ENCODE data around the gene EFNA1. TPM values are rescaled to one million over a fixed set of nuclear protein-coding genes. Genes with fewer than 3 reads are reported as not detected.

The EFNA1 gene
- total RNA-seq, 1 experiment from 2014 or later = 6.5 TPM

GRCh38 chr1:155135415-155136028 is 7.8 kb downstream of the EFNA1 start, which contains the start of gene SLC50A1 (continued):
- TF ChIP-seq, protein P1, sequence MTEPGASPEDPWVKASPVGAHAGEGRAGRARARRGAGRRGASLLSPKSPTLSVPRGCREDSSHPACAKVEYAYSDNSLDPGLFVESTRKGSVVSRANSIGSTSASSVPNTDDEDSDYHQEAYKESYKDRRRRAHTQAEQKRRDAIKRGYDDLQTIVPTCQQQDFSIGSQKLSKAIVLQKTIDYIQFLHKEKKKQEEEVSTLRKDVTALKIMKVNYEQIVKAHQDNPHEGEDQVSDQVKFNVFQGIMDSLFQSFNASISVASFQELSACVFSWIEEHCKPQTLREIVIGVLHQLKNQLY (CRISPR knock-in tag; IDR thresholded peaks at IDR 0.05) = no peak

DNA sequence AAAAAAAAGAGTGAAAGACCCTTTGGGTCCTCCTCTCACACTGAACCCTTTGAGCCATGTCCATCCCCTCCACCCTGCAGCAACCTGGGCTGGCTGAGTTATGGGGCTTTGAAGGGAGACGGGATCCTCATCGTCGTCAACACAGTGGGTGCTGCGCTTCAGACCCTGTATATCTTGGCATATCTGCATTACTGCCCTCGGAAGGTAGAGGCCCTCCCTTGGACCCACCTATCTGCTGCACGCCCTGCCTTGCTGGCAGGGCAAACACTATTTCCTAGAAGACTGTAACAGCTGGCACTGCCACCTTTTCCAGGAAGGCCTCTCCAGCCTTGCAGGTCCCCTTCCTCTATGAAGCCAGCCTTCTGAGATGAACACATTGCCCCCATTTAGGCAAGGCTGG is 9.1 kb downstream of the EFNA1 start:
- POLR2A ChIA-PET = interaction anchor here (1.1 to 1.3 kb wide), 2 partner anchors 31 to 45 kb away, joined by 3 to 4 read pairs; no protein-coding TSS in a partner anchor
- no peak for DNase-seq (ENCODE audit: low spot score)
- CTCF ChIA-PET = interaction anchor here (1.2 to 4.5 kb wide), 7 partner anchors 9 to 75 kb away, joined by 3 to 66 read pairs (median 13); partner anchors contain the start of genes KRTCAP2 and TRIM46
- Mint-ChIP-seq H3K27me3 (ENCODE audit: low read depth) (peaks cover 11% of the 10 kb centered on the region), H3K9me3 (no peaks in the 10 kb centered on the region), H3K4me1 (peaks cover 15% of the 10 kb centered on the region), H3K4me3 (peak overlapping the region; percentile 96), H3K27ac (peak overlapping the region; percentile 79), H3K36me3 (peaks cover 17% of the 10 kb centered on the region)
- no peak for ATAC-seq
- no peak for TF ChIP-seq ZMAT4 (CRISPR knock-in tag; IDR thresholded peaks at IDR 0.05)
- TF ChIP-seq, protein P2, sequence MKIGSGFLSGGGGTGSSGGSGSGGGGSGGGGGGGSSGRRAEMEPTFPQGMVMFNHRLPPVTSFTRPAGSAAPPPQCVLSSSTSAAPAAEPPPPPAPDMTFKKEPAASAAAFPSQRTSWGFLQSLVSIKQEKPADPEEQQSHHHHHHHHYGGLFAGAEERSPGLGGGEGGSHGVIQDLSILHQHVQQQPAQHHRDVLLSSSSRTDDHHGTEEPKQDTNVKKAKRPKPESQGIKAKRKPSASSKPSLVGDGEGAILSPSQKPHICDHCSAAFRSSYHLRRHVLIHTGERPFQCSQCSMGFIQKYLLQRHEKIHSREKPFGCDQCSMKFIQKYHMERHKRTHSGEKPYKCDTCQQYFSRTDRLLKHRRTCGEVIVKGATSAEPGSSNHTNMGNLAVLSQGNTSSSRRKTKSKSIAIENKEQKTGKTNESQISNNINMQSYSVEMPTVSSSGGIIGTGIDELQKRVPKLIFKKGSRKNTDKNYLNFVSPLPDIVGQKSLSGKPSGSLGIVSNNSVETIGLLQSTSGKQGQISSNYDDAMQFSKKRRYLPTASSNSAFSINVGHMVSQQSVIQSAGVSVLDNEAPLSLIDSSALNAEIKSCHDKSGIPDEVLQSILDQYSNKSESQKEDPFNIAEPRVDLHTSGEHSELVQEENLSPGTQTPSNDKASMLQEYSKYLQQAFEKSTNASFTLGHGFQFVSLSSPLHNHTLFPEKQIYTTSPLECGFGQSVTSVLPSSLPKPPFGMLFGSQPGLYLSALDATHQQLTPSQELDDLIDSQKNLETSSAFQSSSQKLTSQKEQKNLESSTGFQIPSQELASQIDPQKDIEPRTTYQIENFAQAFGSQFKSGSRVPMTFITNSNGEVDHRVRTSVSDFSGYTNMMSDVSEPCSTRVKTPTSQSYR (CRISPR knock-in tag; IDR thresholded peaks at IDR 0.05) = no peak
- TF ChIP-seq, protein P3, sequence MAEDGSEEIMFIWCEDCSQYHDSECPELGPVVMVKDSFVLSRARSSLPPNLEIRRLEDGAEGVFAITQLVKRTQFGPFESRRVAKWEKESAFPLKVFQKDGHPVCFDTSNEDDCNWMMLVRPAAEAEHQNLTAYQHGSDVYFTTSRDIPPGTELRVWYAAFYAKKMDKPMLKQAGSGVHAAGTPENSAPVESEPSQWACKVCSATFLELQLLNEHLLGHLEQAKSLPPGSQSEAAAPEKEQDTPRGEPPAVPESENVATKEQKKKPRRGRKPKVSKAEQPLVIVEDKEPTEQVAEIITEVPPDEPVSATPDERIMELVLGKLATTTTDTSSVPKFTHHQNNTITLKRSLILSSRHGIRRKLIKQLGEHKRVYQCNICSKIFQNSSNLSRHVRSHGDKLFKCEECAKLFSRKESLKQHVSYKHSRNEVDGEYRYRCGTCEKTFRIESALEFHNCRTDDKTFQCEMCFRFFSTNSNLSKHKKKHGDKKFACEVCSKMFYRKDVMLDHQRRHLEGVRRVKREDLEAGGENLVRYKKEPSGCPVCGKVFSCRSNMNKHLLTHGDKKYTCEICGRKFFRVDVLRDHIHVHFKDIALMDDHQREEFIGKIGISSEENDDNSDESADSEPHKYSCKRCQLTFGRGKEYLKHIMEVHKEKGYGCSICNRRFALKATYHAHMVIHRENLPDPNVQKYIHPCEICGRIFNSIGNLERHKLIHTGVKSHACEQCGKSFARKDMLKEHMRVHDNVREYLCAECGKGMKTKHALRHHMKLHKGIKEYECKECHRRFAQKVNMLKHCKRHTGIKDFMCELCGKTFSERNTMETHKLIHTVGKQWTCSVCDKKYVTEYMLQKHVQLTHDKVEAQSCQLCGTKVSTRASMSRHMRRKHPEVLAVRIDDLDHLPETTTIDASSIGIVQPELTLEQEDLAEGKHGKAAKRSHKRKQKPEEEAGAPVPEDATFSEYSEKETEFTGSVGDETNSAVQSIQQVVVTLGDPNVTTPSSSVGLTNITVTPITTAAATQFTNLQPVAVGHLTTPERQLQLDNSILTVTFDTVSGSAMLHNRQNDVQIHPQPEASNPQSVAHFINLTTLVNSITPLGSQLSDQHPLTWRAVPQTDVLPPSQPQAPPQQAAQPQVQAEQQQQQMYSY (CRISPR knock-in tag; IDR thresholded peaks at IDR 0.05) = no peak
- no peak for TF ChIP-seq ZNF138 (CRISPR knock-in tag; conservative IDR thresholded peaks at IDR 0.05)
- no peak for TF ChIP-seq ELF4 (CRISPR knock-in tag; IDR thresholded peaks at IDR 0.05; ENCODE audit: low read depth)
- no peak for TF ChIP-seq ZNF317 (CRISPR knock-in tag; IDR thresholded peaks at IDR 0.05; ENCODE audit: borderline replicate concordance, low read depth)
- TF ChIP-seq GRHL2 (CRISPR knock-in tag; IDR thresholded peaks at IDR 0.05; ENCODE audit: insufficient replicate concordance, severe bottlenecking) = no peak
- no peak for TF ChIP-seq ETV6 (CRISPR knock-in tag; IDR thresholded peaks at IDR 0.05)
- no peak for TF ChIP-seq SMAD4 (CRISPR knock-in tag; IDR thresholded peaks at IDR 0.05)
- no peak for TF ChIP-seq ZNF219 (CRISPR knock-in tag; IDR thresholded peaks at IDR 0.05; ENCODE audit: borderline replicate concordance)

DNA sequence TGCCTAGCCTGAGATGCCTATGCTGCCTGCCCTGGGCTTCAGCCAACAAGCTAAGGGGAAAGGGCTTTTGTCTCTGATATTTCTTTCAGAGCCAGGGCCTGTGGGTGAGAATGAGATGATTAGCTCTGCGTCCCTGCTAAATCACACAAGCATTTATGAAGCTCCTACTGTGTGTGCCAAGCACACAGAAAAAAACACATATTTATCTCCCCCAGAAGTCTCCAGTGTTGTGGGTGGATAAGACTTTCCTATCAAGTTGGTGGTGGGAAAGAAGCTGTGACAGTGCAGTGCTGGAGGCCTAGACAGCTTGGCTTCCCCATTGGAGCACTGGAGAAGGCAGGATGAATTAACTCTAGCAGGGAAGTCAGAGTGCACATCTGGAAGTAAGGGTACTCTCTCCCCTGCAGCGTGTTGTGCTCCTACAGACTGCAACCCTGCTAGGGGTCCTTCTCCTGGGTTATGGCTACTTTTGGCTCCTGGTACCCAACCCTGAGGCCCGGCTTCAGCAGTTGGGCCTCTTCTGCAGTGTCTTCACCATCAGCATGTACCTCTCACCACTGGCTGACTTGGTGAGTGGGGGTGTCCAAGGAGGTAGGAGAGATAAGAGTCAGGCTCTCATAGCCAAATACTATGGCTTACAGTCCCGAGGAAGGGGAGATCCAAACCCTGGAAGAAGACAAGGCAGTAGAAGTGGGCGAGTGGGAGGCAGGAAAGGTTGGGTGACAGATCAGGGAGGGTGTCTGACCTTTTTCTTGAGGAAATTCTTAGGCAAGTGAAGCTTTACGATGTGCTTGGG is 9.7 kb downstream of the EFNA1 start:
- peak overlapping the region; percentile 96 for H3K4me3 Mint-ChIP-seq
- ATAC-seq = no peak
- peaks cover 15% of the 10 kb centered on the region for H3K4me1 Mint-ChIP-seq
- ChIA-PET POLR2A (interaction anchor here (1.3 kb wide), 1 partner anchor 30 kb away, joined by 4 read pairs; no protein-coding TSS in a partner anchor), CTCF (interaction anchor here (0.9 to 4.5 kb wide), 8 partner anchors 9 to 76 kb away, joined by 3 to 66 read pairs (median 5); partner anchors contain the start of genes KRTCAP2 and TRIM46)
- H3K27ac Mint-ChIP-seq = peak overlapping the region; percentile 79
- H3K36me3 Mint-ChIP-seq = peaks cover 15% of the 10 kb centered on the region
- no peaks in the 10 kb centered on the region for H3K9me3 Mint-ChIP-seq
- peaks cover 17% of the 10 kb centered on the region for H3K27me3 Mint-ChIP-seq (ENCODE audit: low read depth)
- no peak for DNase-seq (ENCODE audit: low spot score)
- TF ChIP-seq, protein P4, sequence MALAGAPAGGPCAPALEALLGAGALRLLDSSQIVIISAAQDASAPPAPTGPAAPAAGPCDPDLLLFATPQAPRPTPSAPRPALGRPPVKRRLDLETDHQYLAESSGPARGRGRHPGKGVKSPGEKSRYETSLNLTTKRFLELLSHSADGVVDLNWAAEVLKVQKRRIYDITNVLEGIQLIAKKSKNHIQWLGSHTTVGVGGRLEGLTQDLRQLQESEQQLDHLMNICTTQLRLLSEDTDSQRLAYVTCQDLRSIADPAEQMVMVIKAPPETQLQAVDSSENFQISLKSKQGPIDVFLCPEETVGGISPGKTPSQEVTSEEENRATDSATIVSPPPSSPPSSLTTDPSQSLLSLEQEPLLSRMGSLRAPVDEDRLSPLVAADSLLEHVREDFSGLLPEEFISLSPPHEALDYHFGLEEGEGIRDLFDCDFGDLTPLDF (CRISPR knock-in tag; IDR thresholded peaks at IDR 0.05) = no peak
- TF ChIP-seq ZNF396 (CRISPR knock-in tag; IDR thresholded peaks at IDR 0.05; ENCODE audit: borderline replicate concordance) (no peak), TCF7 (CRISPR knock-in tag; IDR thresholded peaks at IDR 0.05; ENCODE audit: low read depth) (no peak), CDX4 (CRISPR knock-in tag; IDR thresholded peaks at IDR 0.05; ENCODE audit: borderline replicate concordance) (no peak), ZNF138 (CRISPR knock-in tag; conservative IDR thresholded peaks at IDR 0.05) (no peak)
- TF ChIP-seq, protein P5, sequence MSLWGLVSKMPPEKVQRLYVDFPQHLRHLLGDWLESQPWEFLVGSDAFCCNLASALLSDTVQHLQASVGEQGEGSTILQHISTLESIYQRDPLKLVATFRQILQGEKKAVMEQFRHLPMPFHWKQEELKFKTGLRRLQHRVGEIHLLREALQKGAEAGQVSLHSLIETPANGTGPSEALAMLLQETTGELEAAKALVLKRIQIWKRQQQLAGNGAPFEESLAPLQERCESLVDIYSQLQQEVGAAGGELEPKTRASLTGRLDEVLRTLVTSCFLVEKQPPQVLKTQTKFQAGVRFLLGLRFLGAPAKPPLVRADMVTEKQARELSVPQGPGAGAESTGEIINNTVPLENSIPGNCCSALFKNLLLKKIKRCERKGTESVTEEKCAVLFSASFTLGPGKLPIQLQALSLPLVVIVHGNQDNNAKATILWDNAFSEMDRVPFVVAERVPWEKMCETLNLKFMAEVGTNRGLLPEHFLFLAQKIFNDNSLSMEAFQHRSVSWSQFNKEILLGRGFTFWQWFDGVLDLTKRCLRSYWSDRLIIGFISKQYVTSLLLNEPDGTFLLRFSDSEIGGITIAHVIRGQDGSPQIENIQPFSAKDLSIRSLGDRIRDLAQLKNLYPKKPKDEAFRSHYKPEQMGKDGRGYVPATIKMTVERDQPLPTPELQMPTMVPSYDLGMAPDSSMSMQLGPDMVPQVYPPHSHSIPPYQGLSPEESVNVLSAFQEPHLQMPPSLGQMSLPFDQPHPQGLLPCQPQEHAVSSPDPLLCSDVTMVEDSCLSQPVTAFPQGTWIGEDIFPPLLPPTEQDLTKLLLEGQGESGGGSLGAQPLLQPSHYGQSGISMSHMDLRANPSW (CRISPR knock-in tag; conservative IDR thresholded peaks at IDR 0.05; ENCODE audit: low read depth) = no peak

Data from WTC11 (cell line).